Upper lobe of right lung (tissue), 1 donor: ENCODE results near the gene TRUB1. TPM values are rescaled to one million over a fixed set of nuclear protein-coding genes. Genes with fewer than 3 reads are reported as not detected.
"Not testable (repeated sequence)": the region's sequence is repeated elsewhere in the genome, so short reads cannot be mapped to it uniquely, and the experiment has no call there.

Experiments used
- ATAC-seq: fragments of 200-7000 bp; cut with Tn5 transposase; one replicate; pipeline ENCODE4 v1.9.1; 2020; ENCODE audit warnings: mild to moderate bottlenecking, moderate library complexity
- DNase-seq: peaks from one replicate; pipeline ENCODE4 v3.0.0-alpha.2; 2020
- H3K27ac ChIP-seq: fragments of 200-600 bp; one replicate; pipeline ENCODE4 v1.8.0; 2022
- H3K27me3 ChIP-seq: fragments of 200-600 bp; one replicate; pipeline ENCODE4 v1.8.0; 2022; ENCODE audit warnings: mild to moderate bottlenecking
- H3K36me3 ChIP-seq: fragments of 200-600 bp; one replicate; pipeline ENCODE4 v1.8.0; 2022
- H3K4me1 ChIP-seq: fragments of 200-600 bp; one replicate; pipeline ENCODE4 v1.8.0; 2022
- H3K4me3 ChIP-seq: fragments of 200-600 bp; one replicate; pipeline ENCODE4 v1.8.0; 2022; ENCODE audit warnings: mild to moderate bottlenecking
- H3K9me3 ChIP-seq: fragments of 200-600 bp; one replicate; pipeline ENCODE4 v1.8.0; 2022
- CTCF ChIP-seq: fragments of 200-600 bp; IDR thresholded peaks from one replicate; pipeline ENCODE4 v1.8.0; 2022; ENCODE audit warnings: antibody characterized with exemption
- intact Hi-C: fragments of 100-400 bp; cut with DNase I; formaldehyde crosslinking; loops from one replicate; pipeline ENCODE4 v1.11.0; 2022
- total RNA-seq: library from RNA; stranded (reverse); fragmentation: NEBNext Ultra II Directional; extraction: Animal tissue kit (Norgen Biotek cat#: 25700); gene quantifications from one replicate; pipeline ENCODE4 v1.2.1, GENCODE V29; 2021
- donor health status: DM: no; HTN: yes; CAD: no; lungs with severe emphysema.

Gene TRUB1
- total RNA-seq, 1 donor from 2014 or later, result 11.3 TPM

- intact Hi-C loops, result no loop called here
- Histone ChIP-seq H3K9me3 (no peaks in the 10 kb centered on the region), H3K27ac (no peak overlapping the region), H3K4me1 (no peaks in the 10 kb centered on the region), H3K4me3 (no peak overlapping the region), H3K27me3 (peaks cover 4% of the 10 kb centered on the region), H3K36me3 (no peaks in the 10 kb centered on the region)
- ATAC-seq, result no peak
- TF ChIP-seq CTCF, result no peak
- no peak for DNase-seq
Observed at GRCh38 chr10:114928818-114929217, 9.2 kb upstream of the TRUB1 start.

- no peak for DNase-seq
Observed at GRCh38 chr10:114930320-114930719, 7.7 kb upstream of the TRUB1 start.

GRCh38 chr10:114931072-114931679 is 6.8 kb upstream of the TRUB1 start:
- TF ChIP-seq CTCF, result no peak
- no peak overlapping the region for H3K4me3 ChIP-seq
- no peaks in the 10 kb centered on the region for H3K36me3 ChIP-seq
- no peaks in the 10 kb centered on the region for H3K9me3 ChIP-seq
- intact Hi-C loops, result no loop called here
- ATAC-seq, result no peak
- DNase-seq, result no peak
- H3K4me1 ChIP-seq, result no peaks in the 10 kb centered on the region
- H3K27me3 ChIP-seq, result peaks cover 4% of the 10 kb centered on the region
- H3K27ac ChIP-seq, result no peak overlapping the region

More at GRCh38 chr10:114930320-114930719, 7.7 kb upstream of the TRUB1 start:
- Histone ChIP-seq H3K4me3 (no peak overlapping the region), H3K9me3 (no peaks in the 10 kb centered on the region), H3K36me3 (no peaks in the 10 kb centered on the region), H3K27me3 (peaks cover 4% of the 10 kb centered on the region), H3K27ac (no peak overlapping the region), H3K4me1 (no peaks in the 10 kb centered on the region)
- no peak for TF ChIP-seq CTCF
- no peak for ATAC-seq
- intact Hi-C loops, result no loop called here

DNA sequence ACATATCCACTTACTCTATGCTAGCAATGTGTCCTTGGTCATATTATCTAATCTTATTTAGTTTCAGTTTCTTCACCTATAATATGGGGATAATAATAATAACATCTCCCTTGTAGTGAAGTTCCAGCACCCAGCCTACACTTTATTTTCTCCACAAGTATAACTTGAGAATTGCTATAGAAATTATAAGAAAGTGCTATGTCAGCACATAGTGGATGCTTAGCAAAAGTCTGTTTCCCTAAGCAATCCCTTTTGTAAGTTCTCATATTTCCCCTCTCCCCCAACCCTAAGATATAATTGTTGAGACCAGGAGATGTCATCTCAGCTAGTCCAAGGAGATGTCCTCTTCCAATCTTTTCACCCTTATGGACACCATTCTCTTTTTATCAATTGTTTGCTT is 5.8 kb upstream of the TRUB1 start:
- H3K27ac ChIP-seq, result no peak overlapping the region
- no peaks in the 10 kb centered on the region for H3K9me3 ChIP-seq
- no peak for ATAC-seq
- no peaks in the 10 kb centered on the region for H3K27me3 ChIP-seq
- intact Hi-C loops, result no loop called here
- no peaks in the 10 kb centered on the region for H3K36me3 ChIP-seq
- H3K4me3 ChIP-seq, result no peak overlapping the region
- TF ChIP-seq CTCF, result no peak
- no peak for DNase-seq
- no peaks in the 10 kb centered on the region for H3K4me1 ChIP-seq

DNA sequence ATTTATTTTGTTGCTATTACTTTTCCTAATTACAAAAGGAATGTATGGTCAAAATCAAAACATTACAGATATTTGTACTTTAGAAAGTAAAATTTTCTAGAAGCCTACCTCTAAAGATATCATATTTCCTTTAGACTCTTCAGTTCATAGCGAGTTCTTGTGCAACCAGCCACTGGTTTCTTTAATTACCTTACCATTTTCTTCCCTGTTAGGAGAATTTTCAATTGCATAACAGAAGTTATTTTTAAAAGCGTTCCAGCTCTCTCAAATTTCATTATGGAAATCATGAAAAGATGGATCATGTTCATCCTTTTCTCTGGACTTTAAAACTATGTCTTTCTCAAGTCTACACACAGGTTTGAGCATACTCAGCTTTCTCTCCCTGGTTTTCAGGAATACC is 5.0 kb upstream of the TRUB1 start:
- ATAC-seq, result no peak
- H3K4me1 ChIP-seq, result no peaks in the 10 kb centered on the region
- no peak overlapping the region for H3K4me3 ChIP-seq
- TF ChIP-seq CTCF, result no peak
- no peak for DNase-seq
- no peaks in the 10 kb centered on the region for H3K27me3 ChIP-seq
- intact Hi-C loops, result no loop called here
- H3K9me3 ChIP-seq, result no peaks in the 10 kb centered on the region
- H3K36me3 ChIP-seq, result no peaks in the 10 kb centered on the region
- H3K27ac ChIP-seq, result no peak overlapping the region

GRCh38 chr10:114933588-114933987 is 4.4 kb upstream of the TRUB1 start:
- DNase-seq (no peak), ATAC-seq (no peak)
- TF ChIP-seq CTCF, result no peak
- intact Hi-C loops, result no loop called here
- H3K9me3 ChIP-seq, result no peaks in the 10 kb centered on the region
- no peaks in the 10 kb centered on the region for H3K36me3 ChIP-seq
- H3K27ac ChIP-seq, result no peak overlapping the region
- no peaks in the 10 kb centered on the region for H3K27me3 ChIP-seq
- H3K4me1 ChIP-seq, result no peaks in the 10 kb centered on the region
- no peak overlapping the region for H3K4me3 ChIP-seq

DNA sequence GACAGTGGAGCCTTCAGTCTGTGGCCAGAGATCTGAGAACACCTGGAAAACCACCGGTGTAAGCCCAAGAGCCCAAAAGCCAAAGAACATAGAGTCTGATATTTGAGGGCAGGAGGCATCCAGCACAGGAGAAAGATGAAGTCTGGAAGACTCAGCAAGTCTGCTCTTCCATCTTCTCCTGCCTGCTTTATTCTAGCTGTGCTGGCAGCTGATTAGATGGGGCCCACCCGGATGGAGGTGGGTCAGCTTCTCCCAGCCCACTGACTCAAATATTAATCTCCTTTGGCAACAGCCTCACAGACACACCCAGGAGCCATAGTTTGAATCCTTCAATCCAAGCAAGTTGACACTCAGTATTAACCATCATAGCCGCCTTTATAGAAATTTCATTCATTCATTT is 4.0 kb upstream of the TRUB1 start:
- intact Hi-C loops, H3K36me3 ChIP-seq, H3K27ac ChIP-seq, H3K9me3 ChIP-seq, DNase-seq, ATAC-seq, H3K4me1 ChIP-seq, H3K4me3 ChIP-seq, H3K27me3 ChIP-seq: not testable (repeated sequence)
